GM18498 (cell line): ENCODE measurements around the gene RBM4B.
A peak's percentile ranks its signal among the peaks of the same experiment; 100 is the strongest.
"Not testable (repeated sequence)": the region's sequence is repeated elsewhere in the genome, so short reads cannot be mapped to it uniquely, and the experiment has no call there.

Experiments
- ATAC-seq: cut with Tn5 transposase; IDR thresholded peaks from one replicate; pipeline ENCODE4 v1.9.1; 2021; ENCODE audit warnings: mild to moderate bottlenecking, moderate library complexity; ENCODE audit not compliant: unreplicated experiment

RBM4B gene

GRCh38 chr11:66677599-66678375, at the start of gene RBM4B:
Gene RBM4B (minus strand): TSS chr11:66677887. CDS start chr11:66677079, 808 bp downstream.
- ATAC-seq, result peak; percentile 90

GRCh38 chr11:66725647-66726046, 48.0 kb upstream of the RBM4B start:
- ATAC-seq, result no peak

- no peak for ATAC-seq
These were observed 47.4 kb upstream of the RBM4B start for GRCh38 chr11:66725114-66725513.

- not testable (repeated sequence) for ATAC-seq
These were observed 46.5 kb upstream of the RBM4B start for GRCh38 chr11:66724167-66724566.

- no peak for ATAC-seq
These were observed 46.0 kb upstream of the RBM4B start for GRCh38 chr11:66723693-66724092.

- no peak for ATAC-seq
These were observed 45.3 kb upstream of the RBM4B start for GRCh38 chr11:66722745-66723651.

- no peak for ATAC-seq
These were observed 44.3 kb upstream of the RBM4B start for GRCh38 chr11:66721939-66722338.

GRCh38 chr11:66720899-66721470, 43.3 kb upstream of the RBM4B start:
- no peak for ATAC-seq

GRCh38 chr11:66720223-66720898, 42.7 kb upstream of the RBM4B start:
- no peak for ATAC-seq

- no peak for ATAC-seq
These were observed 41.6 kb upstream of the RBM4B start for GRCh38 chr11:66719111-66719872.

- ATAC-seq, result no peak
These were observed 40.8 kb upstream of the RBM4B start for GRCh38 chr11:66718320-66718971.

- no peak for ATAC-seq
These were observed 40.2 kb upstream of the RBM4B start for GRCh38 chr11:66717925-66718319.

GRCh38 chr11:66716996-66717395, 39.3 kb upstream of the RBM4B start:
- no peak for ATAC-seq

GRCh38 chr11:66715346-66716085, 37.8 kb upstream of the RBM4B start:
- no peak for ATAC-seq

- ATAC-seq, result no peak
These were observed 36.2 kb upstream of the RBM4B start for GRCh38 chr11:66713746-66714480.

GRCh38 chr11:66710384-66710930, 32.8 kb upstream of the RBM4B start:
- no peak for ATAC-seq

GRCh38 chr11:66708701-66709100, 31.0 kb upstream of the RBM4B start:
- ATAC-seq, result no peak

GRCh38 chr11:66708094-66708493, 30.4 kb upstream of the RBM4B start:
- ATAC-seq, result no peak
